ENCODE data around the gene FLCN. TPM values are rescaled to one million over a fixed set of nuclear protein-coding genes. Genes with fewer than 3 reads are reported as not detected.

FLCN gene
- total and polyA plus RNA-seq, 5 donors: 22.9 to 55.7 (median 30.7) TPM

GRCh38 chr17:17207998-17208397 is 29.0 kb downstream of the FLCN start:
- H3K27ac ChIP-seq (ENCODE audit: low read length): no peak overlapping the region
- intact Hi-C loops (cut with DNase I): no loop called here

DNA sequence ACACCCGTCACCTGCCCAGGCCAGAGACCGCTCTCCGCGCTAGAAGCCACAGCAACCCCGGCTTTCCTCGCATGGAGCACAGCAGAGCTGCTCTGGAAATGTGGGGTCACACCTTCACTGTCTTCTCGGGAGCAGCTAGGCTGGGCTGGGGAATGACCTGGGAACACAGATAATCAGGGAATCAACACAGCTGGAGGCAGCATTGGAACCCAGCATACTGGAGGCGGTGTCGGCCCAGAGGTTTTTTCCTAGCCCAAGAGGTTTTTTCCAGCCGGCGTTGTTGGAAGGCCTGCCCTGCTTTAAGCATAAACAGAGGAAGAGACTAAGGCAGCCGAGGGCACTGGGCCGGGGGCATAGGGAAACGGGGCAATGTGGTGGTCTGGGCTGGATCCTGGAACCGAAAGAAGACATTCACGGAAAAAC is 30.0 kb downstream of the FLCN start:
- WGBS: 55% methylated on average over 16 of the region's 16 CpGs
- no peaks in the 10 kb centered on the region for H3K9me3 ChIP-seq (ENCODE audit: control insufficient read depth, low read length)
- no peaks in the 10 kb centered on the region for H3K27me3 ChIP-seq (ENCODE audit: control insufficient read depth, insufficient read depth)
- intact Hi-C loops (cut with DNase I): no loop called here
- peak overlapping the region; percentile 21 for H3K27ac ChIP-seq (ENCODE audit: low read length)
- ATAC-seq (peak in 1 of 2 donors; percentile 19), DNase-seq (no peak)
- peaks cover 2% of the 10 kb centered on the region for H3K4me1 ChIP-seq (ENCODE audit: control insufficient read depth, insufficient read depth, low read length)
- no peak overlapping the region for H3K4me3 ChIP-seq (ENCODE audit: low read length)

More at GRCh38 chr17:17207998-17208397, 29.0 kb downstream of the FLCN start:
- Histone ChIP-seq H3K4me3 (ENCODE audit: low read length) (no peak overlapping the region), H3K9me3 (ENCODE audit: control insufficient read depth, low read length) (no peaks in the 10 kb centered on the region), H3K27me3 (ENCODE audit: control insufficient read depth, insufficient read depth) (no peaks in the 10 kb centered on the region), H3K4me1 (ENCODE audit: control insufficient read depth, insufficient read depth, low read length) (no peaks in the 10 kb centered on the region)
- DNase-seq (no peak), ATAC-seq (no peak)
- WGBS: 79% methylated on average over 8 of the region's 8 CpGs

DNA sequence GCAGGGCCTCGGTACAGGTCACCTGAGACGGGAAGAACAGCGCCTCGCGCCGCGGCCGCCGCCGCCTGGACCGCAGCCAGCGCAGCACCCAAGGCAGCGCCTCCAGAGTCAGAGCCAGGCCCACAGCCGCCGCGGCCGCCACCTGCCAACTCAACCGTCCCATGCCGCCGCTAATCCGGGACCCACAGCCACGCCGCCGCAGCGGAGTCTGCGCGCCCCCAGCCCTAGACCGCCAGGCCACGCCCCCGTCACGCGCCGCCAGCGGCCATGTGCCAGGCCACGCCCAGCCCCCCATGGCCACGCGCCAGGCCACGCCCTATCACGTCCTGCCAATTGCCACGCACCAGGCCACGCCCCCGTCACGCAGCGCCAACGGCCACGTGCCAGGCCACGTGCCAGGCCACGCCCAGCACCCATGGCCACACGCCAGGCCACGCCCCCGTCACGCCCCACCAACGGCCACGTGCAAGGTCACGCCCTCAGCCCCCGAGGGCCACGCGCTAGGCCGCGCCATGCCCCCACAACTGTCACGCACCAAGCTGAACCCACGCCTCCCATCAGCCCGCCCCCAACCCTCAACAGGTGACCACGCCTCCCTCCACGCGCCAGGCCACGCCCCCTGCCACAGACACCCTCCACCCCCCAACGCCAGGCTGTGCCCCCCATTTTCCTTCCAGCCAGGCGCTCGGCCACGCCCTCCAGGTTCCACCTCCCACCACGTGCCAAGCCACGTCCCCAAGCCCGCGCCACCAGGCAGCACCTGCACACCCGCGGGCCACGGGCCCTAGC is 30.6 kb downstream of the FLCN start, which contains the start of gene PLD6:
Gene PLD6 (minus strand): TSS at position 210 of the 789 bp plus-strand sequence. CDS start 47 bp downstream, at position 163.
- Histone ChIP-seq H3K27ac (ENCODE audit: low read length) (peak within 1 kb of the TSS; percentile 21), H3K27me3 (ENCODE audit: control insufficient read depth, insufficient read depth) (no peaks in the 10 kb centered on the region), H3K4me1 (ENCODE audit: control insufficient read depth, insufficient read depth, low read length) (peaks cover 2% of the 10 kb centered on the region), H3K9me3 (ENCODE audit: control insufficient read depth, low read length) (no peaks in the 10 kb centered on the region), H3K4me3 (ENCODE audit: low read length) (peak within 1 kb of the TSS; percentile 8)
- ATAC-seq (peak; percentile 53 to 63), DNase-seq (peak; percentile 79 to 91 (median 89))
- intact Hi-C loops (cut with DNase I): no loop called here
- 29% methylated on average over 78 of the region's 78 CpGs for WGBS

GRCh38 chr17:17205368-17206123 is 31.4 kb downstream of the FLCN start:
- peak; percentile 52 to 78 (median 78) for DNase-seq
- Histone ChIP-seq H3K27me3 (ENCODE audit: control insufficient read depth, insufficient read depth) (no peaks in the 10 kb centered on the region), H3K27ac (ENCODE audit: low read length) (peak overlapping the region; percentile 2), H3K4me3 (ENCODE audit: low read length) (peak overlapping the region; percentile 8), H3K9me3 (ENCODE audit: control insufficient read depth, low read length) (no peaks in the 10 kb centered on the region), H3K4me1 (ENCODE audit: control insufficient read depth, insufficient read depth, low read length) (peaks cover 2% of the 10 kb centered on the region)
- 12% methylated on average over 70 of the region's 70 CpGs for WGBS
- intact Hi-C loops (cut with DNase I): no loop called here
- ATAC-seq: peak; percentile 38 to 46

- Histone ChIP-seq H3K4me3 (ENCODE audit: low read length) (no peak overlapping the region), H3K27ac (ENCODE audit: low read length) (peak overlapping the region; percentile 16), H3K9me3 (ENCODE audit: control insufficient read depth, low read length) (no peaks in the 10 kb centered on the region), H3K27me3 (ENCODE audit: control insufficient read depth, insufficient read depth) (no peaks in the 10 kb centered on the region), H3K4me1 (ENCODE audit: control insufficient read depth, insufficient read depth, low read length) (peaks cover 2% of the 10 kb centered on the region)
- no peak for ATAC-seq
- intact Hi-C loops (cut with DNase I): no loop called here
- WGBS: 80% methylated on average over 14 of the region's 14 CpGs
- peak in 1 of 3 donors; percentile 44 for DNase-seq
These were observed 32.2 kb downstream of the FLCN start for GRCh38 chr17:17204635-17205231.

DNA sequence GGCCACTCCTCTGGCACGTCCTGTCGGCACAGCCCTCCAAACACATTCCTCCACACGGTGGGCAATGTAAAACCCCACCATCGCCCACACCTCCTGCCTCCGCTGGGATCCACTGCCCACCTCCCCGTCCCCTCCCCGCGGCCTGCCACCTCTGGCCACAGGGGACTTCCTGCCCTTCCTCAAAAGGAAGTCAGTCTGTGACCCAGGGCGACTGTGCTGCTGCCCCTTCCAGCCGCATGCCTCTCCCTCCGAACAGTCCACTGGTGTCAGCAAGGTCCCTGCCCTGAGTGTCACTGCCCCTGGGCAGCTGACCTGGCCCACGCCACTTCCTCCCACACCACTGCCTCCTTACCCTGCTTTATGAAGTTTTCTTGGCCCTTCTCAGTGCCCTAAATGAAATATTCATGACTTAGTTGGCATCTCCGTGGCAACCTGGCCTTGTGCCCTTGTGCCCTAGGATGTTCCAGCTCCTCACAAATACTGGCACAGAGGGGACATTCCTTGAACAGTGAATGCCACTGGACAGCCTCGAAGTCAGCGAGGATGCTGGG is 32.9 kb downstream of the FLCN start:
- Histone ChIP-seq H3K27ac (ENCODE audit: low read length) (peak overlapping the region; percentile 0), H3K27me3 (ENCODE audit: control insufficient read depth, insufficient read depth) (no peaks in the 10 kb centered on the region), H3K9me3 (ENCODE audit: control insufficient read depth, low read length) (no peaks in the 10 kb centered on the region), H3K4me1 (ENCODE audit: control insufficient read depth, insufficient read depth, low read length) (peaks cover 2% of the 10 kb centered on the region), H3K4me3 (ENCODE audit: low read length) (no peak overlapping the region)
- intact Hi-C loops (cut with DNase I): no loop called here
- DNase-seq (peak; percentile 25 to 78 (median 76)), ATAC-seq (peak; percentile 6 to 22)
- WGBS: 53% methylated on average over 15 of the region's 15 CpGs

- Histone ChIP-seq H3K4me3 (ENCODE audit: low read length) (no peak overlapping the region), H3K4me1 (ENCODE audit: control insufficient read depth, insufficient read depth, low read length) (peaks cover 2% of the 10 kb centered on the region), H3K27me3 (ENCODE audit: control insufficient read depth, insufficient read depth) (no peaks in the 10 kb centered on the region), H3K27ac (ENCODE audit: low read length) (peak overlapping the region; percentile 2), H3K9me3 (ENCODE audit: control insufficient read depth, low read length) (no peaks in the 10 kb centered on the region)
- intact Hi-C loops (cut with DNase I): no loop called here
- 74% methylated on average over 15 of the region's 15 CpGs for WGBS
- DNase-seq (peak in 1 of 3 donors; percentile 57), ATAC-seq (peak in 1 of 2 donors; percentile 12)
These were observed 33.7 kb downstream of the FLCN start for GRCh38 chr17:17203173-17203730.

- ATAC-seq: peak; percentile 19 to 32
- intact Hi-C loops (cut with DNase I): no loop called here
- no peak overlapping the region for H3K27ac ChIP-seq (ENCODE audit: low read length)
These were observed 35.1 kb downstream of the FLCN start for GRCh38 chr17:17201907-17202306.

DNA sequence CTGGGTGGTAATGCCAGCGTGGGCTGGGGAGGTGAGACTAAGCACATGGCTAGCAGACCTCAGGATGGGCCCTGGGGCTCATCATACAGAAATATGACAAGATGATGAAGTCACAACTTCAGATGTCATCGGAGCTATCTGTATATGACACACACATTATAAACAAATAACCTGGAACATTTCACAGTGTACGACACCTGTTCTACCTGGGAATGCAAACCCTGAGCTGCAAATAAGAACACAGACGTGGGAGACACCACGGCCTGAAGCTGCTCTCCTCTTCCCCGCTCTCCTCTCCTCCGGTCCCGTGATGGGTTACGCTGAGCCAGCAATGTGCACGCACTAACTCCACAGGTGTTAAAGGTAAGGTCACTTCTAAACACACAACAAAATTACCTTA is 35.7 kb downstream of the FLCN start:
- peaks cover 2% of the 10 kb centered on the region for H3K4me1 ChIP-seq (ENCODE audit: control insufficient read depth, insufficient read depth, low read length)
- 83% methylated on average over 10 of the region's 10 CpGs for WGBS
- no peaks in the 10 kb centered on the region for H3K9me3 ChIP-seq (ENCODE audit: control insufficient read depth, low read length)
- intact Hi-C loops (cut with DNase I): no loop called here
- no peak overlapping the region for H3K27ac ChIP-seq (ENCODE audit: low read length)
- H3K4me3 ChIP-seq (ENCODE audit: low read length): no peak overlapping the region
- ATAC-seq: no peak
- no peaks in the 10 kb centered on the region for H3K27me3 ChIP-seq (ENCODE audit: control insufficient read depth, insufficient read depth)
- peak in 1 of 3 donors; percentile 33 for DNase-seq

More at GRCh38 chr17:17201907-17202306, 35.1 kb downstream of the FLCN start:
- H3K4me3 ChIP-seq (ENCODE audit: low read length): no peak overlapping the region
- WGBS: 77% methylated on average over 8 of the region's 8 CpGs
- no peaks in the 10 kb centered on the region for H3K27me3 ChIP-seq (ENCODE audit: control insufficient read depth, insufficient read depth)
- no peaks in the 10 kb centered on the region for H3K9me3 ChIP-seq (ENCODE audit: control insufficient read depth, low read length)
- DNase-seq: peak; percentile 37 to 64 (median 51)
- H3K4me1 ChIP-seq (ENCODE audit: control insufficient read depth, insufficient read depth, low read length): peaks cover 2% of the 10 kb centered on the region

GRCh38 chr17:17200831-17201230 is 36.1 kb downstream of the FLCN start:
- Histone ChIP-seq H3K4me1 (ENCODE audit: control insufficient read depth, insufficient read depth, low read length) (peaks cover 2% of the 10 kb centered on the region), H3K4me3 (ENCODE audit: low read length) (no peak overlapping the region), H3K27me3 (ENCODE audit: control insufficient read depth, insufficient read depth) (no peaks in the 10 kb centered on the region), H3K9me3 (ENCODE audit: control insufficient read depth, low read length) (no peaks in the 10 kb centered on the region), H3K27ac (ENCODE audit: low read length) (no peak overlapping the region)
- ATAC-seq (no peak), DNase-seq (peak in 1 of 3 donors; percentile 21)
- 58% methylated on average over 5 of the region's 5 CpGs for WGBS
- intact Hi-C loops (cut with DNase I): no loop called here

Data from right cardiac atrium (tissue), 5 donors.